NCI-H2107 treated with DMSO at 0.1 percent for 48 hours (cell line): ENCODE measurements around the gene GALNT18.

Experiments
- DNase-seq: peaks from one replicate; lab custom pipeline; 2025; ENCODE audit not compliant: unreplicated experiment; lab: John Stamatoyannopoulos, UW

The GALNT18 gene

GRCh38 chr11:11533751-11534150 lies 88.1 kb downstream of the GALNT18 start:
- DNase-seq: no peak

- DNase-seq: no peak
These were observed 88.7 kb downstream of the GALNT18 start for GRCh38 chr11:11533057-11533456.

- DNase-seq: no peak
These were observed 89.2 kb downstream of the GALNT18 start for GRCh38 chr11:11532574-11532973.

DNA sequence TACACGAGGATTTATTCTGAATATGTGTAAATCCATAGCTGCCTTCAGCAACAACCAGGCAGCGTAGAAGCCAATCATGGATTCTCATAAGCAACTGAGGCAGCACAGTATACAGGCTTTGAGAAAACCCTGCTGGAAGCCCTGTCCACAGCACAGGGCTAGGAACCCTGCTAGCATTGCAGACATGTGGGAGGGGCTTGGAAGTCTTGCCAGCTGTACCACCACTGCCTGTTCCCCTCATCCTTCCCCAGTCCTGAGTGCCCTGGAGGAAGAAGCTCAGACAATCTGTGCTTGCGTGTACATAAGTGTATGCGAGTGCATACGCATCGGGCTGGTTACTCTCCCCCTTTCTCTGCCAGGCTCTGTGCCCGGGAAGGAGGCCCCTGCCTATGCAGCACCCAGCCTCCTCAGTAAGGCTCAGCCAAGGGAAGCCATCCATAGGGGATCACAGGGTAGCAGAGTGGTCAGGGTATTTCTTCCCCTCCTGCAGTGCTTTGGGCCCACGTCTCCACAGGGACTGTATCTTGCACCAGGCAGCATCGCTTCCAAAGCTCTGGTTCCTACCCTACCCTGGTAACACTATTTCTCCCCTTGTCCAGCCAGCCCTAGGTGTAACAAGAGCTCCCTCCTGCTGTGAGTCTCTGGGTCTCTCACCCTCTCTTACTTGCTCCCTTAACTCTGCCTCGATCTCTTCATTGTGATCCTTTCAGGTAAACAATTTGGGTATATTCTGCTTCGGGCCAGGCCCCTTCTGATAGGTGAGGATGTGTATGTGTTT lies 90.5 kb downstream of the GALNT18 start:
- no peak for DNase-seq

GRCh38 chr11:11528986-11529385 lies 92.8 kb downstream of the GALNT18 start:
- no peak for DNase-seq

DNA sequence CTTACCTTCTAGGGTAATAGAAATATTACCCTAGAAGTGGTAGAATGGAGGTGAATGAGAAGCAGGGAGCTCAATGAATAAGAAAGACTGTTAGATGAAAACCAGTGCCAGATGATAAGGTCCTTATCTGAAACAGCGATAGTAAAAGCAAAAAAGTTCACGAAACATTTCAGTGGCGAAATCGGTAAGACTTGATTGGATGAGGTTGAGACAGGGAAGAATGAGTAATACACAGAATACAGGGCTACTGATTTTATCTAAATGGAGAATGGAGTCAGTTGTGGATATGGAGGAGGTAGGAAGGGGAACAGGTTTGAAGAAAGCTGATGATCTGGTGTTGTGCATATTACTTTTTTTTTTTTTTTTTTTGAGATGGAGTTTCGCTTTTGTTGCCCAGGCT lies 96.5 kb downstream of the GALNT18 start:
- DNase-seq: no peak

DNA sequence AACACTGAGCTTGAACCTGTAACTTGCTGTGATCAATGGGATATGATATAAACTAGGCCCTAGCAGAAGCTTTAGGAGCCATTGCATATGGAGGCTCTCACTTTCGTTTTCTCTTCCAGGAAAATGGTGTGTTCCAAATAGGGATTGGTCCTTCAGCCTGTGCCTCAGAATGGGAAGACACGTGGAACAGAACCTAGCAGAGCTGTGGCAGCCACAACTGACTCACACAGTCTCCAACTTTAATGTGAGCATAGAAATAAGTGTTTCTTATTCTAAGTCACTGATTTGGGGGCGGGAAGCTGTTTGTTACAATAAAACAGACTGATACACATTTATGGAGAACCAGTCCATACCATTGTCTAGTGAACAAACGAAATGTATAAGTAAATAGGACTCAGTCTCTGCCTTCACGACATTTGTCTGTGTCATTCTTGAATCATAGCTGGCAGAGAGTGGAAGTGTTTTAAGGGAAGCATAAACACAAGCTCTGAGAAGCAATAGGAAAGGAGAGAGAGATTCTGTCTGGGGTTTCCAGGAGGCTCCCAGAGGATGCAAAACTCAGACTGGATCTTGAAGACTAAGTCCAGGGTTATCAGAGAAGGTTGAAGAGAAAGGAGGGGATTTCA lies 97.3 kb downstream of the GALNT18 start:
- no peak for DNase-seq

GRCh38 chr11:11522591-11522990 lies 99.2 kb downstream of the GALNT18 start:
- DNase-seq: no peak

DNA sequence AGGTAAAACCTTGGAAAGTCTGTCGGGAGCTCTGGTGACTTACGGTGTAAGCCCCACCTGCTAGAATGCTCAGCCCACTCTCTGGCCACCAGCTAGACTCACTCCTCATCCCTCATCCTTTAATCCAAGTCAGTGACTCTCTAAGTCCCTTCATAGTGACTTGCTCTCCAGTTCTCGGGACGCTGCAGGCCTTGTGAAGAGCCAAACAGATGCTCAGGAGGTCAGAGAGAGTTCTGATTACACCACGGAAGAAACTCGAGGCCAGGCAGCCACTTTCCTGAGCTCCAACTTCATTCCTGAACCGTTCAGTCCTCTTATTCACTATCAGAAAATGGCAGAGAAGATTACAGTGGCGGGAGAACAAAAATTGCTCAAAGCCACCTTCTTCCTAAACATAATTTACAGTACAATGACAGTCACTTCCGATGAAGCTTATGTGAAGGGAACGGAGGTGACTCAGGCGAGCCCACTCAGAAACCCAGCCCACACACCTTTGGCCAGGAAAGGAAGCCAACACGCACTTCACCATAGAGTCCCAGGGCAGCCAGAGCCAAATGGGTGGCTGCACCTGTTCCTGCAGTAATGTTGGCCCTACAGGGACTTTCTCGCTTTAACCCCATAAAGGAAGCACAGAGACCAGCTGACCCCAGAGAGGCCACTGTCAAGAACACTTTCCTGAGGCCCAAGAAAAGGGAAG lies 100.4 kb downstream of the GALNT18 start:
- DNase-seq: no peak

DNA sequence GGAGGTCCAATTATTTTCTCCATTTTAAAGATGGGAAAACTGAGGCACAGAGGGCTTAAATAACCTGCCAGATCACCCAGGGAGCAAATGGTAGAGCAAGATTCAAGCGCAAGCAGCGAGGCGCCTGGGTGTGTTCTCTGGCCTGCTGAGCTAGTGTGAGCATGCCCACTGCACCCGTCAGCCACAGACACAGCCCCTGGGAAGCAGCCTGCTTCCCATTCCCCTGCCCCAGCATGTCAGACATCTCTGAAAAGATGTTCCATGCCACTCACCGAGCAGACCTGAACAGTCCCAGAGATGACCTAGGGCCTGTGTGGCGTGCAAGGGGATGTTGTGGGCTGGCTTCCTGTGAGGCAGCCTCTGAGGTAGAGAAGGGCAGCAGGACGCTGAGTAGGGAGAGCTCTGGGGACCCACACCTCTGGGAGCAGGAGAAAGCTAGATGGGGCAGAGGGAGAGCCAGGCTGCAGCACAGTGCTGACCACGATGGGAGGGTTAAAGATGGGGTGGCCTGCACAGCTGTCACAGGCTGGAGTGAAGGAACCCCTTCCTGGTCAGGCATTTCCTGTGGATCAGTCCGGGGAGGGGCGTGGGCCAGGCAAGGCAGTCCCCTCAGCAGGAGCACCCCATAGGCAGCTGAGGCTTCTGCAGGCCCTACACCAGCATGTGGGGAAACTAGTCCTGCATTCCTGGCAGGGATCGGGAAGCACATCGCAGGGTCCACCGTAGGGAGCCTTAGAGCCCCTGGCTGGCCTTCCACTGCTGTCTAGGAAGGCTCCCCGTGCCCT lies 101.4 kb downstream of the GALNT18 start:
- no peak for DNase-seq

- DNase-seq: no peak
These were observed 102.6 kb downstream of the GALNT18 start for GRCh38 chr11:11519184-11519583.

DNA sequence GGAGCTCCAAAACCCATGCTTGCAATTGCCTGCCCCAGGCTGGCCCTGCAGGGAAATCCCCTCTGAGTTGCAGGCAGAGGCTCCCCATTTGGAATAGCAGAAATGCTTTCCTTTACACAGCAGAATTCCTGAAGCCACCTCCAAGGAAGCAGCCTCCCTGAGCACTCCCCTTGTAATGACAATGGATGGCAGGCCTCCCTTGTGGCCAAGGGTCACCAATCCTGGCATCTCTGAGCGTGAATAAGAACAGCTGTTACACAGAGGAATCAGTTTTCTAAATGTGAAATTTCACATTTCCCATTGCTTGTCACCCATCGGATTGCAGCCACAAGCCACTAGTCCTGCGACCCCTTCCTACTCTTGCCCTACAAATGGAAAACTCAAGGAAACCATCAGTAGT lies 107.6 kb downstream of the GALNT18 start:
- no peak for DNase-seq

GRCh38 chr11:11513422-11513821 lies 108.4 kb downstream of the GALNT18 start:
- no peak for DNase-seq

DNA sequence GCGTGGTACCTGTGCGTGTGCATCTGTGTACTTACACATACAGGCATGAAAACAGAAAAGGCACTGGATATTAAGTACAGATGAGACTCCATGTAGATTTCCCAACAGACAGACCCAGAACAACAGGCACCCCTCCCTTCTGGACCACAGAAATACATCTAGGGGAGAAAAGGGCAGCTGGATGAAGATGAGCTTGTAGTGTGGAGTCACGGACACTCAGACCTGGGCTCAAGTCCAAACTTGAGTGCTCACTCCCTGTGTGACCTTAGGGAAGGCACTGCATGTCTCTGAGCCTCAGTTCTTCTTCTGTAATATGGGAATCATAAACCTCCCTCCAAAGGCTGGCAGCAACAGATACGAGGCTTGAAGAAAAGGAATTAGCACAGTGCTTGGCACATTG lies 108.9 kb downstream of the GALNT18 start:
- DNase-seq: no peak

DNA sequence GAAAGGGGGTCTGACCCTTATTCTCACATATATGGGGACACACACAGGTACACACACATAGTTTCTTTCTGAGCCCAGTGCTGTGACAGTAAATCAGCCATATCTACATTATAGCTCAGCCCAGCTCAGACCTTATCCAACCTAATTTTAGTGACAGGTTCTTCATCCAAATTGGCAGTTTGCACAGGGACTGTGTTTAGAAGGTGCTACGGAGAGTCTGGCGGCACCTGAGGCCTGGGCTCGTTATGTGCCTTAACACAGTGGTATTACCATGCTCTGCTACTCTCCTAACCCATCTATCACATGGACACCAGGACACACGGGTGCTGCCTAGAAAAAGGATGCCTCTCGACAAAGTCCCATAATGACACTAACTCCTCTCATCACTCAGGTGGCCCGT lies 109.3 kb downstream of the GALNT18 start:
- no peak for DNase-seq

DNA sequence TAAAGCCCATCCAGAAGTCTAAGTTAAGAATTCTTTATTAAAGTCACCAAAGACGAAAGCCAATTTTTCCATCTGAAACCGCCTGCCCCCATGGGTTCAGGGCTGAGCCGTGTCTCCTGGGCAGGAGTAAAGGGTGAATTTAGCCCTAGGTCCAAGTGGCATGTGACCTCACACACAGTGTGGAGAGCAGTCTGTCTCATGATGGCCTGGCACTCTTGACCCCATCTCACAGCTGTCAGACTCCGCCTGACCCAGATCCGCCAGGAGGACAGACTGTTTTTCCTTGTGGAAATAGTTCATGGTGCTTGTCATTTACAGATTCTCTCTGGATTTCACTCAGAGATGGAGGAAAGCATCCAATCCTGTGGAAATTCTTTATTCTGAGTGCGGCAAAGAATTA lies 109.7 kb downstream of the GALNT18 start:
- DNase-seq: no peak

- peak; percentile 91 for DNase-seq
These were observed 110.9 kb downstream of the GALNT18 start for GRCh38 chr11:11510939-11511338.

GRCh38 chr11:11505692-11506091 lies 116.1 kb downstream of the GALNT18 start:
- DNase-seq: no peak

DNA sequence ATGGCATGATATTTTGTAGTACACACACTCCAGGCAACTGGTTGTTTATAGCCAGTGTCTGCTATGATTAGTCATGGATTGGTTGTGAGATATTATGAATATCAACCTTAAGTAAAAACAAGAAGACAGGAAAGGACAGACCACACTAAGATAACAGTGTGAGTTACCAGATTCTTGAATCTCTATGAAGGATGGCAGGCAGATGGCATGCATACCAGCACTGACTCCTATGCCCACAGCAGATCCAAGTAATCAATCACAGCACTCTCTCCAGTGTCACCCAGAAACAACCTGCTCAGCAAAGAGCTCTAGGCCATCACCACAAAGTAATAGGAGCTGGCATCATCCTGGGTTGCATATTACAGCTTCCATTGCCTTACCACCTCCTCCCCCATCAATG lies 116.6 kb downstream of the GALNT18 start:
- no peak for DNase-seq

GRCh38 chr11:11504071-11504470 lies 117.7 kb downstream of the GALNT18 start:
- no peak for DNase-seq

GRCh38 chr11:11502263-11502861 lies 119.4 kb downstream of the GALNT18 start:
- DNase-seq: no peak
